ENCODE measurements around the gene SCAPER. TPM values are rescaled to one million over a fixed set of nuclear protein-coding genes. Genes with fewer than 3 reads are reported as not detected.

The SCAPER gene
- total RNA-seq, 1 donor, result 9.1 TPM

GRCh38 chr15:76328106-76328696, 576.9 kb downstream of the SCAPER start:
- H3K4me3 ChIP-seq (ENCODE audit: low read depth, low read length), result no peak overlapping the region
- TF ChIP-seq CTCF (IDR thresholded peaks at IDR 0.05; ENCODE audit: insufficient read depth, low read depth, low read length), result no peak
- DNase-seq (ENCODE audit: low read depth), result no peak

DNA sequence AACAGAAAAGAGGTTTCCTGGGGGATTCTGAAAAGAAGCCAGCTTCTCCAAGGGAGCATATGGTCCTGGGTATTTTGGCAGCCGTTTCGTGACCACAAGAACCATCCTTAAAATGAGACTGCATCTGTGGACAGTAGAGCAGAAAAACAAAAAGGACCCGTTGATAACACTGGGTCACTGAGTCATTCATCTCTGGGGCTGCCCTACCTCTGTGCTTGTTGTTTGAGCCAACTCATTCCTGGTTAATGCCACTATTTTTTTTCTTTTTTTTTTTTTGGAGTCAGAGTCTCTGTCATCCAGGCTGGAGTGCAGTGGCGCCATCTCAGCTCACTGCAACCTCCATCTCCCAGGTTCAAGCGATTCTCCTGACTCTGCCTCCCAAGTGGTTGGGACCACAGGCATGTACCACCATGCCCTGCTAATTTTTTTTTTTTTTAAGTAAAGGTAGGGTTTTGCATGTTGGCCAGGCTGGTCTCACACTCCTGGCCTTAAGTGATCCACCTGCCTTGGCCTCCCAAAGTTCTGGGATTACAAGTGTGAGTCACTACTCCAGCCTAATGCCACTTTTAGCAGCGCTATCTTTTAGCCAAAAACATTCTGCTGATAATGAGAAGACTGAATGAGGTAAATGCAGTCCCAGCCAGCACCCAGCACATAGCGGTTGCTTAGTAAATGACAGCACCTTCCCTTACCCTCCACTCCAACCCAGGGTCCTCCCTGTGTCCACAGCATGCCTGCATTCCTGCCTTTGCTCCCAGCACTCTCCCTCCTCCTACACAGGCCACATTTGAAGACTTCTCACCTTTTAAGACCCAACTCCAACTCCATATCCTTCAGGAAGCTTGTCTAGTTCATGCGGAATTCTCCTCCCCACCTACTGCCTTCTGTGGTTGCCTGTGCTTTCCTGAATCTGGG, 577.7 kb downstream of the SCAPER start:
- peak; percentile 25 for DNase-seq (ENCODE audit: low read depth)

GRCh38 chr15:76325704-76326103, 579.4 kb downstream of the SCAPER start:
- DNase-seq (ENCODE audit: low read depth), result no peak
- no peak overlapping the region for H3K4me3 ChIP-seq (ENCODE audit: low read depth, low read length)
- no peak for TF ChIP-seq CTCF (IDR thresholded peaks at IDR 0.05; ENCODE audit: insufficient read depth, low read depth, low read length)

More for the DNA sequence above, 577.7 kb downstream of the SCAPER start:
- no peak for TF ChIP-seq CTCF (IDR thresholded peaks at IDR 0.05; ENCODE audit: insufficient read depth, low read depth, low read length)
- H3K4me3 ChIP-seq (ENCODE audit: low read depth, low read length), result no peak overlapping the region

DNA sequence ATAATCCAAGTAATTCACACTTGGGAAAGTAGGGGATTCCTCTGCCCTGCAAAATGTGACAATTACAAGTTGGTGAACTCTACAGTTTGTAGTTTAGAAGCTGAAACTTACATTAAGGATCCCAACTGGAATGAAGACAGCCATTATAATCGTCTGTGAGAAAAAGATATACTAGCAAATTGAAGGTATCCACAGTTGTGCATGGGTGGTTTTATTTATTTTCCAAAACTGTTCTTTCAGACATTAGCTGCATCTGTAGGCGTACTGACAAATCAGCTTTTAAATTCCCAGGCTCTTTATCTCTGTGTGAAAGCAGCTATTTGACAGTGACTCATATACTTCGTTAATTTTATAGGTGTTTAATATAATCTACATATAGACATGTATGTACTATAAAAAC, 581.1 kb downstream of the SCAPER start:
- no peak for TF ChIP-seq CTCF (IDR thresholded peaks at IDR 0.05; ENCODE audit: insufficient read depth, low read depth, low read length)
- H3K4me3 ChIP-seq (ENCODE audit: low read depth, low read length), result no peak overlapping the region
- DNase-seq (ENCODE audit: low read depth), result peak; percentile 32

GRCh38 chr15:76321602-76322001, 583.5 kb downstream of the SCAPER start:
- TF ChIP-seq CTCF (IDR thresholded peaks at IDR 0.05; ENCODE audit: insufficient read depth, low read depth, low read length), result no peak
- no peak overlapping the region for H3K4me3 ChIP-seq (ENCODE audit: low read depth, low read length)
- no peak for DNase-seq (ENCODE audit: low read depth)

- no peak overlapping the region for H3K4me3 ChIP-seq (ENCODE audit: low read depth, low read length)
- no peak for DNase-seq (ENCODE audit: low read depth)
- no peak for TF ChIP-seq CTCF (IDR thresholded peaks at IDR 0.05; ENCODE audit: insufficient read depth, low read depth, low read length)
Observed at GRCh38 chr15:76321171-76321570, 584.0 kb downstream of the SCAPER start.
